Myocyte (in vitro differentiated cells): ENCODE data around the gene YWHAG. TPM values are rescaled to one million over a fixed set of nuclear protein-coding genes. Genes with fewer than 3 reads are reported as not detected.
"Not testable (repeated sequence)": the region's sequence is repeated elsewhere in the genome, so short reads cannot be mapped to it uniquely, and the experiment has no call there.

Experiments
- DNase-seq: peaks from one replicate; pipeline ENCODE4 v3.0.0-alpha.2; 2012; ENCODE audit warnings: low read depth
- total RNA-seq: library from RNA; depleted of rRNA; stranded (reverse); fragments of >200 nt; gene quantifications from 2 replicates; pipeline ENCODE4 v1.2.3, GENCODE V29; 2014

YWHAG gene
- total RNA-seq, 1 donor from 2014 or later, result 294 TPM

DNA sequence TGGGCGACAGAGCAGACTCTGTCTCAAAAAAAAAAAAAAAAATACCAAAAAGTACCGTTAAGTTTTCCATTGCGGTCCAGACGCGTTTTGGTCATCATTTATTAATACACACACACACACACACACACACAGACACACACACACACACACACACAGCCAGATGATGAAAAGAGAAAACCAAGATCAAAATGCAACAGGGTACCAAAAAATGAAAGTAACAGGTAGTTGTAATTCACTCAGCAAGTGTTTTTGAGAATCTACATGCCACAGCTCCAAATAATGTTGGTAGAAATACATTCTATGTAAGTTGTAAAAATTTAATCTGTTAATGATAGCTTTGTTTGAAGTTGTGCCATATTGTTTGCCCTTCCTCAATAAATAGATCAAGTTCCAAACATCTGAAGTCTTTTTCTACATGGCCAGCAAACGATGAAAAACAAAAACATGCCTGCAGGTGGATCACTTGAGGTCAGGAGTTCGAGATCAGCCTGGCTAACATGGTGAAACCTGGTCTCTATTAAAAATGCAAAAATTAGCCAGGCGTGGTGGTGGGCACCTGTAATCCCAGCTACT, 9.4 kb downstream of the YWHAG start:
- DNase-seq, result no peak

GRCh38 chr7:76347710-76348109, 11.1 kb downstream of the YWHAG start:
- no peak for DNase-seq

GRCh38 chr7:76346778-76347177, 12.0 kb downstream of the YWHAG start:
- no peak for DNase-seq

- peak; percentile 60 for DNase-seq
Observed at GRCh38 chr7:76346097-76346496, 12.7 kb downstream of the YWHAG start.

DNA sequence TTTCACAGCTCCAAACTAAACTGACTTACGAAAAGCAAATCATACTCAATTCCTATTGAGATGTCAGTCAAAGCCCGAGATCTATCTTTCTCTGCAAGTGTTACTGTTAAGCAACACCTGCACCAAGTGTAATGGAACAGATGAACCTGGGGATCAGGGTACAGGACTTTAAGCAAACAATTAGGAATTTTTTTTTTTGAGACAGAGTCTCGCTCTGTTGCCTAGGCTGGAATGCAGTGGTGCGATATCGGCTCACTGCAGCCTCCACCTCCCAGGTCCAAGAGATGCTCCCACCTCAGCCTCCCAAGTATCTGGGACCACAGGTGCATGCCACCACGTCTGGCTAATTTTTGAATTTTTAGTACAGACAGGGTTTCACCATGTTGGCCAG, 14.9 kb downstream of the YWHAG start:
- no peak for DNase-seq

DNA sequence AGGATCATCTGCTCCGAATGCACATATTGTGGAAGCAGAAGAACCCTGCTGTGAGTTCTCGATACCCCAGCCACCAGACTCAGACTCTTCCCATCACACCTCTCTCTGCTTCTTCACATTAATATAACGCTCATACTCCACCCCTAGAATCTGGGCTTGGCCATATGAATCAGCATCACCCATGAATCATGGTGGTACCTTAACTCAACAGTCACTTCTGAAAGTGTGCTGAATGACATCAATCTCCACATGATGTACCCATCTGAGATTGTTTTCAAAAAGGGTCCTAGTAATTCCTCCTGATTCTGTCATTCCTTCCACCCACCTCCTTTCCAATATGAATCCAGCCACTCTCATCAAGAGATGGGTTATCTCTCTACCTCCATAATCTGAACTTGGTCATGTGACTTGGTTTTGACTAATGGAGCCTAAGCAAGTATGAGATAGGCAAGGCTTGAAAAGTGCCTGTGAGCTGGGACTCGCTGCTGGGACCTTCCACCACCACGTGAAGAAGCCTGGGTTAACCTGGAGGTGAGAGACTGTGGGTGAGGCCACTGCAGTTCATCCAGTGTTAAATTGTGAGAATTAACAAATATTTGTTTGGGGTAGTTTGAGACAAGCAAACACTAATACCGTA, 15.4 kb downstream of the YWHAG start:
- DNase-seq, result no peak

GRCh38 chr7:76342222-76342621, 16.6 kb downstream of the YWHAG start:
- no peak for DNase-seq

DNA sequence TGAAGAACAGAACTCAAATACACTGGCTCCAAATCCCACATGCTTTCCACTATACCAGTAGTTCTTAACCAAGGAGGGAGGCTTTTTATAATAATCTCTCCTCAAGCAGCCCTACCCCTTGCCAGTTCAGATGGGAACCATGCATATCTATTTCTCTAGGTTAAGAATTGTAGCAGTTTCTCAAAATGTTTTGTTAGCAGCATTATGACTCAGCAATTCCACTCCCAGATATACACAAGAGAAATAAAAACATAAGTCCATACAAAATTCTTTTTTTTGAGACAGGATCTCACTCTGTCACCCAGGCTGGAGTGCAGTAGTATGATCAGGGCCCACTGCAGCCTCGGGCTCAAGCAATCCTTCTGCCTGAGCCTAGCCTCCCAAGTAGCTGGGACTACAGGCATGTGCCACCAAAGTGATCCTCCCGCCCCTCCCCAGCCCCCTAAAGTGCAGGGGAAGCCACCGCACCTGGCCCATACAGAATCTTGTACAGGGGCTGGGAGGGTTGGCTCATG, 18.1 kb downstream of the YWHAG start:
- DNase-seq, result peak; percentile 67

DNA sequence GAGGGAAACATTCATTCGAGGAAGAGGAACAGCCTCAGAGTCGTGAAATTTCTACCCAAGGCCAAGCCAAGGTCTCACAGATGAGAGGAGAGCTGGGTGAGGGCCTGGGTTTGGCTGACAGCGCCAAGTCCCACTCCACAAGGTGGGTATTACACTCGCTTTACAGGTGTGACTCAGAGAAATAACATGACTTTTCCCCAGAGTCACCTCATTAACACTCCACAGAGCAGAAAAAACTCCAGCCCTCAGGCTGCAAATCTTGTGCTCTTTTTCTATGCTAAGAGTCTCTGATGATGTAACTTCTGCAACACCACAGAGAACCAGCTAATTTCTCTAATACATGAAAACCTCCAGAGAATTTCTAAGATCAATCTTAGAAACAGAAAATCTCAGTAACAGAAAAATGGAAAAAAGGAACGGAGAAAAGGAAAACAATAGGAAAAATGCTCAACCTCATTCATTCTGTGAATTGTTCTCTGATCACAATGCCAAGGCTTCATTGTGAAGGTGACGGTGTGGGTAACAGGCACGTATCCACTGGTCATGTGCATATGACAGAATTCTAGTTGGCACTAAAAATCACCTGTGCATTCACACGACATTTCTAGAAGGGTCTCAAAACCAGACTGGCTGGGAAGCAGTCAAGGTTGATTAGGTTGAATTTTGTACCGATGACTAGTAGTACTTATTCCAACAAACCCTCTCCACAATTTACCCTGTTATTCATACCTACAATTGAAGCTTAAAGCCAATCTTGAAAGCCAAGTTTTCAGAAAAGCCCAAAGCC, 20.3 kb downstream of the YWHAG start:
- DNase-seq, result no peak

- DNase-seq, result no peak
Observed at GRCh38 chr7:76337147-76337546, 21.6 kb downstream of the YWHAG start.

DNA sequence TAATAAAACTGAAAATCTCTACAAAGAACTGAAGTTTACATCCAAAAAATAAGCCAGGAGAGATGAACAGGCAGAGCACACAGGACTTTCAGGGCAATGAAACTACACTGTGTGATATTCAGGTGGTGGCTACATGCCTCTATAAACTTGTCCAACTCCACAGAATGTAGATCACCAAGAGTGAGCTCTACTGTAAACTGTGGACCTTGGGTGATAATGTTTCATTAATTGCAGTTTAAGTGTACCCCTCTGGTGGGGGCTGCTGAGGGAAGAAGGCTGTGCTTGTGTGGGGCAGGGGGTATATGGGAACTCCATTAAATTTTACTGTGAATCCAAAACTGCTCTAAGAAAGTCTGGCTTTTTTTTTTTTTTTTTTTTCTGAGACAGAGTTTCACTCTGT, 22.7 kb downstream of the YWHAG start:
- no peak for DNase-seq

GRCh38 chr7:76335417-76335816, 23.4 kb downstream of the YWHAG start:
- DNase-seq, result not testable (repeated sequence)

GRCh38 chr7:76334320-76334967, 24.3 kb downstream of the YWHAG start:
- DNase-seq, result no peak

DNA sequence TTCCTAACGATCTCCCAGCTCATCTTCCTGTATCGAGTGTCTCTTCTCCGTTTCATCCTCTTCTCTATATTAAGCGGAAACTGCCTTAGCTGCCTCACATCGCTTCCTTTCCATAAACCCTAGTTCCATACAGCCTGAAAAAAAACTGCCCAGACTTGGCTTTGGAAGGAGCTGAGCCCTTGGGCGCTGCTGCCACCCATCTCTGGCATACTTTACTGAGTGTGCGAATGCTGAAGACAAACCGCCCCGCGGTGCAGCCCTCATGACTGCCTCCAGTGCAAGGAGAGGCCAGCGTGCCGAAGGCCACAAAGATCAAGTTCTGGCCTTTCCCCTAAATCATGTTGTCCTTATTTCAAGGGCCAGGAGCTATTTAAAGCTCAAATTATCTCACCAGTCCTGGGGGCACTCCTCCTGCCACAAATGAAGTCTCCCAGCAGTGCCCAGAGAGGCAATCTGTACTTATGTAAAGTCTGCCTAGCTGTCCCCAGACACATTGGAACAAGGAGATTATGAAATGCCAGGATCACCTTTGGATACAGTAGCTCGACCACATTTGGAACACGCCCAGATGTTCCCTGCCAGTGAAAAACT, 25.2 kb downstream of the YWHAG start:
- DNase-seq, result peak; percentile 76

- DNase-seq, result no peak
Observed at GRCh38 chr7:76332078-76332477, 26.7 kb downstream of the YWHAG start.

GRCh38 chr7:76330673-76331072, 28.1 kb downstream of the YWHAG start:
- no peak for DNase-seq

- DNase-seq, result no peak
Observed at GRCh38 chr7:76330261-76330660, 28.5 kb downstream of the YWHAG start.

GRCh38 chr7:76329479-76329878, 29.3 kb downstream of the YWHAG start:
- DNase-seq, result no peak

- DNase-seq, result no peak
Observed at GRCh38 chr7:76328389-76328788, 30.4 kb downstream of the YWHAG start.

DNA sequence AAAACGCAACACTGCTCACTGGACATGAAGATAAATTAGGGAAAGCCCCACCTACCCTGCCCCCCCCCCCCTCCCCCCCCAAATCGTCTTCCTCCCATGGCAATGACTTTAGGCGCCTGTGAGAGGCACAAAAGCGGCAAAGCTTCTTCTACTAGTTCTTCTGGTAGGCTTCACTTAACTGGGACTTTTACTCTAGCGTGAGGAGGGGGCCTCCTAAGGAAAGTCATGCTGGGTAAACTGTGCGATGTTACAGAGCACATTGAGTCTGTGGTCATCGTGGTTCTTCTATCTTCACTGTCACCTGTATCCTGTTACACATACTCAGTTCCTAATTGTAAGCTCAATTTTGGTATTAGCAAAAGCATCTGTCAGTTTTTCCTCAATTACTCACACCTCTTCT, 31.2 kb downstream of the YWHAG start:
- no peak for DNase-seq

- DNase-seq, result no peak
Observed at GRCh38 chr7:76326646-76327233, 32.1 kb downstream of the YWHAG start.
